ENCODE measurements around the gene PGAM1. TPM values are rescaled to one million over a fixed set of nuclear protein-coding genes. Genes with fewer than 3 reads are reported as not detected.

Gene PGAM1
- total RNA-seq, 4 donors from 2014 or later: 142 to 166 (median 155) TPM

GRCh38 chr10:97388152-97388551, 37.8 kb upstream of the PGAM1 start:
- TF ChIP-seq POLR2A (IDR thresholded peaks at IDR 0.05): no peak
- no peak for TF ChIP-seq CTCF (IDR thresholded peaks at IDR 0.05)
- TF ChIP-seq EP300 (IDR thresholded peaks at IDR 0.05): no peak
- H3K4me1 ChIP-seq: no peaks in the 10 kb centered on the region
- DNase-seq (ENCODE audit: low spot score in 2 of 2): no peak
- no peak overlapping the region for H3K4me3 ChIP-seq
- WGBS, 2 donors: 82 to 100% methylated on average over 2 to 5 of the region's 5 CpGs
- no peak overlapping the region for H3K27ac ChIP-seq
- H3K27me3 ChIP-seq: no peaks in the 10 kb centered on the region
- H3K9me3 ChIP-seq: no peaks in the 10 kb centered on the region
- peaks cover 0 to 99% (median 17%) of the 10 kb centered on the region in 3 donors for H3K36me3 ChIP-seq

GRCh38 chr10:97390091-97390490, 35.9 kb upstream of the PGAM1 start:
- Histone ChIP-seq H3K4me1 (no peaks in the 10 kb centered on the region), H3K27me3 (no peaks in the 10 kb centered on the region), H3K27ac (no peak overlapping the region), H3K4me3 (no peak overlapping the region), H3K9me3 (no peaks in the 10 kb centered on the region), H3K36me3 (peaks cover 0 to 99% (median 11%) of the 10 kb centered on the region in 3 donors)
- WGBS, 2 donors: 98 to 100% methylated on average over 4 to 5 of the region's 5 CpGs
- TF ChIP-seq EP300 (IDR thresholded peaks at IDR 0.05) (no peak), POLR2A (IDR thresholded peaks at IDR 0.05) (no peak), CTCF (IDR thresholded peaks at IDR 0.05) (no peak)
- DNase-seq (ENCODE audit: low spot score in 2 of 2): no peak

- Histone ChIP-seq H3K4me1 (no peaks in the 10 kb centered on the region), H3K36me3 (peaks cover 0 to 95% (median 11%) of the 10 kb centered on the region in 3 donors), H3K9me3 (no peaks in the 10 kb centered on the region), H3K4me3 (no peak overlapping the region), H3K27me3 (no peaks in the 10 kb centered on the region), H3K27ac (no peak overlapping the region)
- no peak for DNase-seq (ENCODE audit: low spot score in 2 of 2)
- WGBS, 2 donors: 85 to 93% methylated on average over 8 of the region's 8 CpGs
- TF ChIP-seq EP300 (IDR thresholded peaks at IDR 0.05) (no peak), CTCF (IDR thresholded peaks at IDR 0.05) (no peak), POLR2A (IDR thresholded peaks at IDR 0.05) (no peak)
These were observed 32.9 kb upstream of the PGAM1 start for GRCh38 chr10:97393034-97393573.

GRCh38 chr10:97396056-97396455, 29.9 kb upstream of the PGAM1 start:
- 96 to 97% methylated on average over 4 of the region's 4 CpGs for WGBS, 2 donors
- TF ChIP-seq EP300 (IDR thresholded peaks at IDR 0.05): no peak
- no peak for TF ChIP-seq POLR2A (IDR thresholded peaks at IDR 0.05)
- no peak for TF ChIP-seq CTCF (IDR thresholded peaks at IDR 0.05)
- Histone ChIP-seq H3K4me3 (no peak overlapping the region), H3K27me3 (no peaks in the 10 kb centered on the region), H3K27ac (no peak overlapping the region), H3K36me3 (peaks cover 0 to 65% (median 0%) of the 10 kb centered on the region in 3 donors), H3K4me1 (peaks cover 0 to 13% (median 6%) of the 10 kb centered on the region in 4 donors), H3K9me3 (no peaks in the 10 kb centered on the region)
- no peak for DNase-seq (ENCODE audit: low spot score in 2 of 2)

- WGBS, 2 donors: 42 to 53% methylated on average over 21 of the region's 21 CpGs
- Histone ChIP-seq H3K27me3 (no peaks in the 10 kb centered on the region), H3K27ac (peak overlapping the region in 2 of 4 donors; percentile 78 to 80), H3K9me3 (no peaks in the 10 kb centered on the region), H3K36me3 (peaks cover 0 to 27% (median 0%) of the 10 kb centered on the region in 3 donors), H3K4me3 (peak overlapping the region; percentile 70 to 77 (median 72)), H3K4me1 (peaks cover 0 to 19% (median 6%) of the 10 kb centered on the region in 4 donors)
- TF ChIP-seq EP300 (IDR thresholded peaks at IDR 0.05) (no peak), CTCF (IDR thresholded peaks at IDR 0.05) (no peak), POLR2A (IDR thresholded peaks at IDR 0.05) (no peak)
- no peak for DNase-seq (ENCODE audit: low spot score in 2 of 2)
These were observed 26.0 kb upstream of the PGAM1 start for GRCh38 chr10:97399843-97400545.
